MCF 10A (cell line): ENCODE data around the gene SEMA3D. TPM values are rescaled to one million over a fixed set of nuclear protein-coding genes. Genes with fewer than 3 reads are reported as not detected.

ENCODE experiments used
- BruUV-seq: library from RNA; stranded (reverse); fragments of 400-500 nt; replicated peaks from 2 replicates; lab custom pipeline; 2021; lab: Mats Ljungman, UMichigan
- CTCF ChIA-PET: fragments of 300-600 bp; sonication (Branson Sonifier 250); formaldehyde crosslinking; extraction: SDS; loops from one replicate; lab custom pipeline; 2021; ENCODE audit warnings: antibody characterized with exemption, inconsistent platforms; lab: Yijun Ruan, JAX
- POLR2A ChIA-PET: fragments of 300-600, 350-650 bp; sonication (Branson Sonifier 250); formaldehyde crosslinking; extraction: SDS; loops from one replicate; lab custom pipeline; 2020; ENCODE audit warnings: antibody characterized with exemption, inconsistent platforms; lab: Yijun Ruan, JAX
- DNase-seq: peaks from one replicate; pipeline ENCODE4 v3.0.0-alpha.2; 2018; ENCODE audit not compliant: unreplicated experiment
- H3K27ac Mint-ChIP-seq: one replicate; pipeline ENCODE4 v1.8.0; 2022; ENCODE audit warnings: mild to moderate bottlenecking, low read depth, mixed read lengths; ENCODE audit not compliant: unreplicated experiment
- H3K27me3 Mint-ChIP-seq: one replicate; pipeline ENCODE4 v1.8.0; 2022; ENCODE audit warnings: mixed read lengths; ENCODE audit not compliant: insufficient read depth, unreplicated experiment
- H3K36me3 Mint-ChIP-seq: one replicate; pipeline ENCODE4 v1.8.0; 2022; ENCODE audit warnings: mild to moderate bottlenecking, moderate library complexity, mixed read lengths; ENCODE audit not compliant: insufficient read depth, unreplicated experiment
- H3K4me1 Mint-ChIP-seq: one replicate; pipeline ENCODE4 v1.8.0; 2022; ENCODE audit warnings: mixed read lengths; ENCODE audit not compliant: insufficient read depth, unreplicated experiment
- H3K4me3 Mint-ChIP-seq: one replicate; pipeline ENCODE4 v1.8.0; 2022; ENCODE audit warnings: mild to moderate bottlenecking, moderate library complexity, mixed read lengths; ENCODE audit not compliant: unreplicated experiment
- H3K9me3 Mint-ChIP-seq: one replicate; pipeline ENCODE4 v1.8.0; 2022; ENCODE audit warnings: mixed read lengths; ENCODE audit not compliant: unreplicated experiment
- intact Hi-C: fragments of 100-400 bp; cut with micrococcal nuclease; formaldehyde crosslinking; loops from 2 replicates; pipeline ENCODE4 v1.14.1; 2022
- total RNA-seq: library from RNA; stranded (reverse); gene quantifications from 2 replicates; pipeline ENCODE4 v1.2.3, GENCODE V29; 2022
- TF ChIP-seq, protein P1 (sequence below): fragments of 200-600 bp; IDR thresholded peaks from one replicate; pipeline ENCODE4 v1.8.0; 2022; ENCODE audit warnings: antibody characterized with exemption, mild to moderate bottlenecking; ENCODE audit not compliant: unreplicated experiment

The SEMA3D gene
- total RNA-seq, 1 experiment from 2014 or later = not detected

DNA sequence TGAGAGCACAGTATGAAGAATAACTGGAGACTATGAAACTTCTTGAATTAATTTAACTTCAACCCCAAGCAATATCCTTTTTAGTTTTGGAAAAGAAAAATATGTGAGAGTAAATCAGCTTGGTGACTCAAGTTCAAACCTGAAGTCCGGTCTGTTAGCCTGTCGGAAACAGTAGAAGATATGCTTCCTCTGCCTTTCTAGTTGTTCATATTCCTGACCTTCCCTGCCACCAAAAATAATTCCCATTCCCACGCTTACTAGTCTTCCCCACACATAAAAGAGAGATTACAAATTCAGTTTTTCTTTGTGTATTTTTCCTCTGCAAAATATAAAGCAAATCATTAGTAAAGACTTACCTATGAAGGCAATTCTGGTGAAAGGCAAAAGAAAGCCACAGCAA lies 3.6 kb downstream of the SEMA3D start:
- peaks cover 3% of the 10 kb centered on the region for H3K9me3 Mint-ChIP-seq
- TF ChIP-seq, protein P1, sequence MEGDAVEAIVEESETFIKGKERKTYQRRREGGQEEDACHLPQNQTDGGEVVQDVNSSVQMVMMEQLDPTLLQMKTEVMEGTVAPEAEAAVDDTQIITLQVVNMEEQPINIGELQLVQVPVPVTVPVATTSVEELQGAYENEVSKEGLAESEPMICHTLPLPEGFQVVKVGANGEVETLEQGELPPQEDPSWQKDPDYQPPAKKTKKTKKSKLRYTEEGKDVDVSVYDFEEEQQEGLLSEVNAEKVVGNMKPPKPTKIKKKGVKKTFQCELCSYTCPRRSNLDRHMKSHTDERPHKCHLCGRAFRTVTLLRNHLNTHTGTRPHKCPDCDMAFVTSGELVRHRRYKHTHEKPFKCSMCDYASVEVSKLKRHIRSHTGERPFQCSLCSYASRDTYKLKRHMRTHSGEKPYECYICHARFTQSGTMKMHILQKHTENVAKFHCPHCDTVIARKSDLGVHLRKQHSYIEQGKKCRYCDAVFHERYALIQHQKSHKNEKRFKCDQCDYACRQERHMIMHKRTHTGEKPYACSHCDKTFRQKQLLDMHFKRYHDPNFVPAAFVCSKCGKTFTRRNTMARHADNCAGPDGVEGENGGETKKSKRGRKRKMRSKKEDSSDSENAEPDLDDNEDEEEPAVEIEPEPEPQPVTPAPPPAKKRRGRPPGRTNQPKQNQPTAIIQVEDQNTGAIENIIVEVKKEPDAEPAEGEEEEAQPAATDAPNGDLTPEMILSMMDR = no peak
- ChIA-PET CTCF (interaction anchor here (0.8 kb wide), 1 partner anchor 142 kb away, joined by 3 read pairs; no protein-coding TSS in a partner anchor), POLR2A (no interaction called here)
- no TSS peak for BruUV-seq
- H3K27me3 Mint-ChIP-seq = peaks cover 60% of the 10 kb centered on the region
- H3K4me3 Mint-ChIP-seq = no peak overlapping the region
- H3K4me1 Mint-ChIP-seq = peaks cover 10% of the 10 kb centered on the region
- no peak overlapping the region for H3K27ac Mint-ChIP-seq
- no peak for DNase-seq
- intact Hi-C loops = loop anchor here (10.0 kb wide), 1 partner anchor 652 kb away; no protein-coding TSS in a partner anchor
- H3K36me3 Mint-ChIP-seq = no peaks in the 10 kb centered on the region

DNA sequence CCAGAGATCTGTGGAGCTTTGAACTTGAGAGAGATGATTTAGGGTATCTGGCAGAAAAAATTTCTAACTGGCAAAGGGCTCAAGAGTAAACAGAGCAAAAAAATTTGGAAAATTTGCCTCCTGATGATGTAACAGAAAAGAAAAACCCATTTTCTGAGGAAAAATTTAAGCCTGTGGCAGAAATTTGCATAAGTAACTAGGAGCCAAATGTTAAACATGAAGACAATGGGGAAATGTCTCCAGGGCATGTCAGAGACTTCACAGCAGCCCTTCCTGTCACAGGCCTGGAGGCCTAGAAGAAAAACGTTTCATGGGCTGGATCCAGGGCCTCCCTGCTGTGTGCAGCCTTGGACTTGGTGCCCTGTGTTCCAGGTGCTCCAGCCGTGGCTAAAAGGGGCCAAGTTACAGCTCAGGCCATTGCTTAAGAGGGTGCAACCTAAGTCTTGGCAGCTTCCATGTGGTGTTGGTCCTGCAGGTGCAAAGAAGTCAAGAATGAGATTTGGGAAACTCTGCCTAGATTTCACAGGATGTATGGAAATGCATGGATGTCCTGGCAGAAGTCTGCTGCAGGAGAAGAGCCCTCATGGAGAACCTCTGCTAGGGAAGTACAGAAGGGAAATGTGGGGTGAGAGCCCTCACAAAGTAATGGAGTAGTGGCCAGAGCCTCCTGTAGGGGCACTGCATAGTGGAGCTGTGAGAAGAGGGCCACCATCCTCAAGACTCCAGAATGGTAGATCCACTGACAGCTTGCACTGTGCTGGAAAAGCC lies 8.1 kb downstream of the SEMA3D start:
- H3K27ac Mint-ChIP-seq = no peak overlapping the region
- BruUV-seq = no TSS peak
- no peaks in the 10 kb centered on the region for H3K4me1 Mint-ChIP-seq
- no peak overlapping the region for H3K4me3 Mint-ChIP-seq
- ChIA-PET POLR2A (no interaction called here), CTCF (no interaction called here)
- intact Hi-C loops = no loop called here
- H3K36me3 Mint-ChIP-seq = no peaks in the 10 kb centered on the region
- H3K9me3 Mint-ChIP-seq = peaks cover 8% of the 10 kb centered on the region
- TF ChIP-seq, protein P1 = no peak
- DNase-seq = no peak
- H3K27me3 Mint-ChIP-seq = peaks cover 35% of the 10 kb centered on the region

GRCh38 chr7:85177316-85177715 lies 9.5 kb downstream of the SEMA3D start:
- H3K4me3 Mint-ChIP-seq = no peak overlapping the region
- POLR2A ChIA-PET = no interaction called here
- TF ChIP-seq, protein P1 = no peak
- CTCF ChIA-PET = no interaction called here
- DNase-seq = no peak
- no peaks in the 10 kb centered on the region for H3K4me1 Mint-ChIP-seq
- H3K9me3 Mint-ChIP-seq = peaks cover 8% of the 10 kb centered on the region
- no TSS peak for BruUV-seq
- intact Hi-C loops = no loop called here
- H3K27ac Mint-ChIP-seq = no peak overlapping the region
- peaks cover 35% of the 10 kb centered on the region for H3K27me3 Mint-ChIP-seq
- H3K36me3 Mint-ChIP-seq = no peaks in the 10 kb centered on the region

DNA sequence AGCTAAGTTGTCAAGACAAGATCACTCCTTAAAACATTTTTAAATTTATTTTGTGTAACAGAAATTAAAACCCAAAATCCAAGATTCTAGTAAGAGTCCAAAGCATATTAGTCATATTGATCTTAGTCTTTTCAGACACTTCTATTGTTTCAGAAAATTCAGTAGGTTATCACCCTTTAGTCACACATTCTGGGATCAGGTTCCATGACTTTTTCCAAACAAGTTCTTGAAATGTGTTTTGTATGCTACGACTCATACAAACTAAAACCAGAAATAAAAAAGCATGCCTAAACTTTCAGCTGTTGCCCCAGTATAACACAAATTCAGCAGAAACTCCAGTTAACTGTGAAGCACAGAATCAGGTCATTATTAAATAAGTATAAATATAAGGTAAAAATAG lies 10.7 kb downstream of the SEMA3D start:
- POLR2A ChIA-PET = no interaction called here
- H3K27me3 Mint-ChIP-seq = peaks cover 38% of the 10 kb centered on the region
- no peaks in the 10 kb centered on the region for H3K4me1 Mint-ChIP-seq
- TF ChIP-seq, protein P1 = no peak
- no peaks in the 10 kb centered on the region for H3K36me3 Mint-ChIP-seq
- CTCF ChIA-PET = no interaction called here
- intact Hi-C loops = no loop called here
- no peak overlapping the region for H3K4me3 Mint-ChIP-seq
- DNase-seq = no peak
- H3K9me3 Mint-ChIP-seq = peaks cover 8% of the 10 kb centered on the region
- no TSS peak for BruUV-seq
- H3K27ac Mint-ChIP-seq = no peak overlapping the region
